ENCODE results near the gene EXOC3L2. TPM values are rescaled to one million over a fixed set of nuclear protein-coding genes. Genes with fewer than 3 reads are reported as not detected.
A peak's percentile ranks its signal among the peaks of the same experiment; 100 is the strongest.

EXOC3L2 gene
- total RNA-seq, 2 experiments from 2014 or later: not detected

DNA sequence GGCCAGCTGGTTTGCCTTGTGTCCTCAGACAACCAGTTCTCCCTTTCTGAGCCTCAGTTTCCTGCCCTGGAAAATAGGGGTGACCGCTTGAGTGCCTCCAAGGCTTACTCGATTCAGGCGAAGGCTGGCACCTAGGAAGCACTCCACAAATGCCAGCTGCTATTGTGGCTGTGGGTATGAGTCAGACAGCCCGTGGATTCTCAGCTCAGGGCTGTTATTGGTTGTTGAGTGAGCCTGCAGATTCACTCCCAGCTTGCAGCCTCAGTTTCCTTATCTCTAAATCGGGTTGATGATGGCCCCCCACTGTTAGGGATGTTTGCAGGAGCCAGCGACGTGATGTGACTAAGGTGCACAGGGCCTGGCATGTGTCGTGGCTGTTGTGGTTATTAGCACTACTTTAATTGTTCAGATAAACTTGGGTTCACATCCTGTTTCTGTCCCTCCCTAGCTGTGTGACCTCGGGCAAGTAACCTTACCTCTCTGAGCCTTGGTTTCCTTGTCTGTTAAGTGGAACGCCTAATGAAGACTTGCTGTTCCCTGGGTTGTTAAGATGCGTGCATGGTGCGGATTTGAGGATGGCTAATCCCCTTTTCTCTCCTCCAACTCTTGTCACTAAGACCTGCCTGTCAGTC lies 8.3 kb upstream of the EXOC3L2 start:
- ChIA-PET CTCF (no interaction called here), POLR2A (no interaction called here)
- Mint-ChIP-seq H3K27me3 (ENCODE audit: low read depth) (peaks cover 2% of the 10 kb centered on the region), H3K4me3 (peak overlapping the region; percentile 81), H3K27ac (peak overlapping the region; percentile 47), H3K9me3 (ENCODE audit: insufficient read depth) (no peaks in the 10 kb centered on the region), H3K36me3 (ENCODE audit: low read depth) (no peaks in the 10 kb centered on the region), H3K4me1 (ENCODE audit: low read depth) (peaks cover 39% of the 10 kb centered on the region)
- ATAC-seq (no peak), DNase-seq (no peak)

DNA sequence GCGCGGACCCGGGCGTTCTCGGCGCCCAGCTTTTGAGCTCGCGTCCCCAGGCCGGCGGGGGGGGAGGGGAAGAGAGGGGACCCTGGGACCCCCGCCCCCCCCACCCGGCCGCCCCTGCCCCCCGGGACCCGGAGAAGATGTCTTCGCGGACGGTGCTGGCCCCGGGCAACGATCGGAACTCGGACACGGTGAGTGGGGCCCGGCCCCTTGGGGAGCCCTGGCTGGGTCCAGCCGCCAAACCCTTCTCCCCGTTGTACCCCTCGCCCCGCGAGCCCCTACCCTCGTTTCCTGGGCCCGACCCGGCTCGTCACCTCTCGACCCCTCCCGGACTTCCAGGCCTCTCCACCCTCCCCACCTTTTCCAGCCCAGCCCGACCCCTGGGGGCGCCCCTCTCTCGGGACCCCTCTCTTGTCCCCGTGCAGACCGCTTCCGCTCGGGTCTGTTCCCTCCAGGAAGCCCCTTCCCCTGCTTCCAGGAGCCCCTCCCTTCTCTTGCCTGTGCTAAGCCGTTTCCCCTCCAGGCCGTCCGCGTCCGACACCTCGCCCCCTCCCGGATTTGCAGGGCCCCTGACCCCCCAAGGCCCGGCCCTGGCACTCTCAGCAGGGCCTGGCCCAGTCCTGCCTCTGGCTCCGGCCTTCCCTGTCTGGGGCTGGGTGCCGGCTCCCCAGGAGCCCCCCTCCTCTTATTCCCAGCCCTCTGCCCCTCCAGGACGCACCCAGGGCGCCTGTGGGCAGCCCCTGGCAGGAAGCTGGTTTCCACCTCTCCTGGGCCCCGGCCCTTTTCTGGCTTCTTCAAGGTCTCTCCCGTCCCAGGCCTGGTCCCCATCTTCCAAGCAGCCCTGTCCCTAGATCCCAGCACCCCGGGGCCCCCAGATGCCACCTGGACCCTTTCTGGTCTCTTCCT lies 6.5 kb upstream of the EXOC3L2 start:
- peak; percentile 40 for ATAC-seq
- CTCF ChIA-PET: interaction anchor here (0.7 kb wide), 1 partner anchor 188 kb away, joined by 3 read pairs; no protein-coding TSS in a partner anchor
- H3K9me3 Mint-ChIP-seq (ENCODE audit: insufficient read depth): no peaks in the 10 kb centered on the region

DNA sequence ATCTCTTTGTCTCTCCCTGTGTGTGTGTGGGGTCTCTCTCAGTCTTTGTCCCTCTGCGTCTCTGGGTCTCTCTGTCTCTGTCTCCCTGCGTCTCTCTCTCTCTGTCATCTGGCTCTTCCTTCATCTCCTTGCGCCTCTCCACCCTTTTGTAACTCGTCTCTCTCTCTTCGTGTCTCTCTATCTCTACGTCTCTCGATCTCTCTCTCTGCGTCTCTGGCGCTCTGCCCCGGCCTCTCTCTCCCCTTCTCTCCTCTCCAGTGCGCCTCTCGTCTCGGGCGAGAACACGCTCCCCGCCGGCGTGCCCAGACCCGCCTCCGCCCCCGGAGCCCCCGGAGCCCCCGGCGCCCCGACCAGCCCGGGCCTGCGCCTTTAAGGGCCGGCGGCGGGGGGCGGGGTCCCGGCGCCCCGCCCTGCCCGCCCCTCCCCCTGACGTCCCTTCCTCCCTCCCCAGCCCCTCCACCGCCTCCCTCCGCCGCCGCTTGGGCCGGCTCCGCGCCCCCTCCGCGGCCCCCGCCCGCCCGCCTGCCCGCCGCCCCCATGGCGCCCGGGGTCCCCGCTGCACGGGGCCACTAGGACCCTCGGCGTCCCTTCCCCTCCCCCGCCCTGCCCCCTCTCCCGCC lies 5.7 kb upstream of the EXOC3L2 start, which contains the start of gene MARK4:
MARK4 (plus strand) TSS at position 440 of the 620 bp plus-strand sequence. CDS start 318 bp downstream, outside the sequence.
- Mint-ChIP-seq H3K4me1 (ENCODE audit: low read depth) (peaks cover 41% of the 10 kb centered on the region), H3K9me3 (ENCODE audit: insufficient read depth) (no peaks in the 10 kb centered on the region), H3K4me3 (peak within 1 kb of the TSS; percentile 81), H3K27ac (peak within 1 kb of the TSS; percentile 80), H3K36me3 (ENCODE audit: low read depth) (no peaks in the 10 kb centered on the region), H3K27me3 (ENCODE audit: low read depth) (peaks cover 2% of the 10 kb centered on the region)
- POLR2A ChIA-PET: no interaction called here
- peak; percentile 64 for DNase-seq
- CTCF ChIA-PET: no interaction called here
- peak; percentile 71 for ATAC-seq

More for the DNA sequence above, 6.5 kb upstream of the EXOC3L2 start:
- peak overlapping the region; percentile 81 for H3K4me3 Mint-ChIP-seq
- DNase-seq: peak; percentile 30
- no peaks in the 10 kb centered on the region for H3K36me3 Mint-ChIP-seq (ENCODE audit: low read depth)
- H3K27me3 Mint-ChIP-seq (ENCODE audit: low read depth): peaks cover 2% of the 10 kb centered on the region
- peak overlapping the region; percentile 75 for H3K27ac Mint-ChIP-seq
- POLR2A ChIA-PET: no interaction called here
- H3K4me1 Mint-ChIP-seq (ENCODE audit: low read depth): peaks cover 41% of the 10 kb centered on the region

DNA sequence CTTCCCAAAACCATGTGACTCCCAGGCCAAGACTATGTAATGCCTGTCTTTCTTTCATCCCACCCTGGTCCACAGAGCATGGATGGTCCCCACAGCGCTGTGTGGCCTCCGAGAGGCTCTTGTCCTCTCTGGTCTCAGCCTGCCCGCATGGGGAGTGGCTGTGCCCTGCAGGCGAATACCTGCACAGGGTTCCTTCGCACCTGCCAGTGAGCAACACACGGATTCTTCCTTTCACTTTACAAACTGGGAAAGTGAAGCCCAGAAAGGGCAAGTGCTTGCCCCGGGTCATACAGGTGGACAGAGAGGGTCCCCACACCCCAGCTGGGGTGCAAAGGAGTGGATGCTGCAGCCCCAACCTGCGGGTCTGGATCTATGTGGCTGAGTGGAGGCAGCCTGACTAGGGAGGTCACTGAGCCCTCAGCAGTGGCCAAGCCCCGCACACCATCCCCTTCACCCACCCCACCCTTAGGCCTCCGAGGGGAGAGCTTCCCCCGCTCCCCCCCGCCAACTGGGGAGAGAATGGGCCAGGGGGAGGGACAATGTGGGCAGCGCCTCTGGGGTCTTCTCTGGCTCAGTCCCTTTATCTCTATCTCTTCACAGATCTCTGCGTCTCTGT lies 5.1 kb upstream of the EXOC3L2 start:
- POLR2A ChIA-PET: no interaction called here
- Mint-ChIP-seq H3K27ac (peak overlapping the region; percentile 80), H3K4me1 (ENCODE audit: low read depth) (peaks cover 41% of the 10 kb centered on the region), H3K4me3 (peak overlapping the region; percentile 77), H3K27me3 (ENCODE audit: low read depth) (peaks cover 2% of the 10 kb centered on the region), H3K36me3 (ENCODE audit: low read depth) (no peaks in the 10 kb centered on the region), H3K9me3 (ENCODE audit: insufficient read depth) (no peaks in the 10 kb centered on the region)
- ATAC-seq: no peak
- no peak for DNase-seq
- CTCF ChIA-PET: interaction anchor here (0.9 to 1.7 kb wide), 4 partner anchors 36 to 88 kb away, joined by 3 to 6 read pairs (median 4); partner anchors contain the start of genes BLOC1S3 and TRAPPC6A

DNA sequence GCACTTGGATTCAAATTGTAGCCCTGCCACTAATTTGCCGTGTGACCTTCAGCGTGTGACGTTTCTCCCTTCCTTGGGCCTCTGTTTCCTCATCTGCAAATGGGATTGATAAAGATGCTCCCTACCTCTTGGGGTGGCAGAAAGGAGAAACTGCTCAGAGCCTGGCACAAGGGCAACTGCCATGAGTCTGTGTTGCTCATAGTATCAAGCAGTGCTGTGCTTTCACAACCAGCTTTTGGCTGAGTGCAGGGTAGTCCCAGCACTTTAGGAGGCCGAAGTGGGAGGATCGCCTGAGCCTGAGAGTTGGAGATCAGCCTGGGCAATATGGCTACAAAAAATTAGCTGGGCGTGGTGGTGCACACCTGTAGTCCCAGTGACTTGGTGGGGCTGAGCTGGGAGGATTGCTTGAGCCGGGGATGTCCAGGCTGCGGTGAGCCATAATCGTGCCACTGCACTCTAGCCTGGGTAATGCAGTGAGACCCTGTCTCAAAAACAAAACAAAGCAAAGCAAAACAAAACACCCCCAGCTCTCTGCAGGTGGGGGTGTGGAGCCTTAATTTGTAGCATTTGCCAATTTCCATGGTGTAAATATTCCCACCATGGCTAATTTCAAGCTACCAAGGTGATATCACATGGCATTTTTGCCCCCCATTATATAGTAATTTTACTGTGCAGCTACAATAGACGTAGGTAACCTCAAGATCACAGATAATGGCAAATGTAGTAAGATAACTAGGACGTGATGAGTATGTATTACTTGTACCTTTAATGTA lies 4.2 kb upstream of the EXOC3L2 start:
- no peak for ATAC-seq

DNA sequence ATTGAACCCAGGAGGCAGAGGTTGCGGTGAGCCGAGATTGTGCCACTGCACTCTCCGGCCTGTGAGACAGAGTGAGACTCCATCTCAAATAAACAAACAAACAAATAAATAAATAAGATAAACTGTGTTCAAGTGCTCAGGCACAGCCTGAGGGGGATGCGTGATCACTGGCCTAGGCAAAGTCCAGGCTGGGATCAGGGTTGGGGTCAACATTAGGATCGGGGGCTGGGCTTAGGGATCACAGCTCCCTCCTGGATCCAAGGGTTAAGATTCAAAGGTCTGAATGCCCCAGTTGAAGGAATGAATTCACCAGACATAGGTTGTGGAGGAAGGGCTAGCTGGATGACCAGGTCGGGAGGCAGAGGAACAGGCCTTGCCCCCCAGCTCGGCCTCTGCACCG lies 1.9 kb upstream of the EXOC3L2 start:
- DNase-seq (no peak), ATAC-seq (no peak)
- H3K36me3 Mint-ChIP-seq (ENCODE audit: low read depth): no peaks in the 10 kb centered on the region
- ChIA-PET POLR2A (no interaction called here), CTCF (interaction anchor here (0.8 to 1.6 kb wide), 3 partner anchors 47 to 154 kb away, joined by 3 to 4 read pairs (median 3); partner anchors contain the start of gene PPP1R37)
- H3K9me3 Mint-ChIP-seq (ENCODE audit: insufficient read depth): no peaks in the 10 kb centered on the region
- H3K27ac Mint-ChIP-seq: no peak overlapping the region
- H3K4me3 Mint-ChIP-seq: no peak overlapping the region
- H3K4me1 Mint-ChIP-seq (ENCODE audit: low read depth): peaks cover 14% of the 10 kb centered on the region
- H3K27me3 Mint-ChIP-seq (ENCODE audit: low read depth): peaks cover 5% of the 10 kb centered on the region

More for the DNA sequence above, 4.2 kb upstream of the EXOC3L2 start:
- Mint-ChIP-seq H3K36me3 (ENCODE audit: low read depth) (no peaks in the 10 kb centered on the region), H3K27ac (no peak overlapping the region), H3K4me1 (ENCODE audit: low read depth) (peaks cover 36% of the 10 kb centered on the region), H3K27me3 (ENCODE audit: low read depth) (peaks cover 2% of the 10 kb centered on the region), H3K4me3 (peak overlapping the region; percentile 8), H3K9me3 (ENCODE audit: insufficient read depth) (no peaks in the 10 kb centered on the region)
- POLR2A ChIA-PET: no interaction called here
- no peak for DNase-seq
- CTCF ChIA-PET: interaction anchor here (0.9 to 1.7 kb wide), 10 partner anchors 11 to 210 kb away, joined by 3 to 6 read pairs (median 3); partner anchors contain the start of genes BLOC1S3, CLASRP and TRAPPC6A

DNA sequence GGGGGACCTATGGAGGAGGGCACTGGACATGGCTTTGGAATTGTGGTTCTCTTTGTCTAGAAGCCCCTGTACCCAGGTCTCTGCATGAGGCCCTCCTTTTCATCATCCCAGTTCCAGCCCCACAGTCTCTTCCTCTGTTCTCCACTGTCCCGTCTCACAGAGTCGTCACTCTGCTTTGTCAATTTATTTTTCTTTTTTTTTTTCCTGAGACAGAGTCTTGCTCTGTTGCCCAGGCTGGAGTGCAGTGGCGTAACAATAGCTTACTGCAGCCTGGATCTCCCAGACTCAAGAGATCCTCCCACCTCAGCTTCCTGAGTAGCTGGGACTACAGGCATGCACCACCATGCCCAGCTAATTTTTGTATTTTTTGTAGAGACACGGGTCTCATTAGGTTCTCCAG lies 619 bp upstream of the EXOC3L2 start:
- H3K27me3 Mint-ChIP-seq (ENCODE audit: low read depth): peaks cover 5% of the 10 kb centered on the region
- H3K36me3 Mint-ChIP-seq (ENCODE audit: low read depth): no peaks in the 10 kb centered on the region
- DNase-seq: no peak
- no peak for ATAC-seq
- H3K4me3 Mint-ChIP-seq: no peak overlapping the region
- no peaks in the 10 kb centered on the region for H3K9me3 Mint-ChIP-seq (ENCODE audit: insufficient read depth)
- H3K4me1 Mint-ChIP-seq (ENCODE audit: low read depth): peaks cover 13% of the 10 kb centered on the region
- no peak overlapping the region for H3K27ac Mint-ChIP-seq
- ChIA-PET POLR2A (no interaction called here), CTCF (interaction anchor here (1.6 kb wide), 1 partner anchor 153 kb away, joined by 3 read pairs; the partner anchor contains the start of gene PPP1R37)

DNA sequence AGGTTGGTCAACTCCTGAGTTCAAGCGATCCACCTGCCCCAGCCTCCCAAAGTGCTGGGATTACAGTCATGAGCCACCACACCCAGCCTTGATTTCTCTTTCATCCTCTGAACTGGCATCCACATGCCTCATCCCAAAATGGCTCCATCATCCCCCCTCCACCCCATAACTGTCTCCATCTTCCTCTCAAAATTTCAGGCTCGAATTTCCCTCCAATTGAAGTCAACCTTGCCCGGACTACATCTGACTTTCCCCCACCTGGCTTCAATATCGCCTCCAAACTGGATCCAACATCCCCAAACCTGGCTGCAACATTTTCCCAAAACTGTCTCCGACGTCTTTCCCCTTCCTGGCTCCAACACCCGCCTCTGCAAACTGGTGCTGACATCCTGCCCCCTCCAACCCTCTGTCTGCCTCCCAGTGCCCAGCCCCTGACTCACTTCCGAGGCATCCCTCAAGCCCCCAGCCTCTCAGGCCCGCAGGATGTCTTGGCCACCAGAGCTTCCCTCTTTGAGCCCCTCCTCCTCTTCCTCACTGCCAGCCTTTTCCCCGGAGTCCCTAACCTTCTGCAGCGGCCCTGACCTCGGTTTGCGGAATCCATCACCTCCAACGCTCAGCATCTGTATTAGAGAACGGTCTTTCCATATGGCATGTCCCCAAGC lies 943 bp downstream of the EXOC3L2 start:
- DNase-seq (no peak), ATAC-seq (no peak)
- CTCF ChIA-PET: no interaction called here
- H3K27ac Mint-ChIP-seq: no peak overlapping the region
- POLR2A ChIA-PET: no interaction called here
- no peak overlapping the region for H3K4me3 Mint-ChIP-seq
- H3K9me3 Mint-ChIP-seq (ENCODE audit: insufficient read depth): no peaks in the 10 kb centered on the region
- peaks cover 3% of the 10 kb centered on the region for H3K27me3 Mint-ChIP-seq (ENCODE audit: low read depth)
- H3K36me3 Mint-ChIP-seq (ENCODE audit: low read depth): no peaks in the 10 kb centered on the region
- H3K4me1 Mint-ChIP-seq (ENCODE audit: low read depth): peaks cover 7% of the 10 kb centered on the region

DNA sequence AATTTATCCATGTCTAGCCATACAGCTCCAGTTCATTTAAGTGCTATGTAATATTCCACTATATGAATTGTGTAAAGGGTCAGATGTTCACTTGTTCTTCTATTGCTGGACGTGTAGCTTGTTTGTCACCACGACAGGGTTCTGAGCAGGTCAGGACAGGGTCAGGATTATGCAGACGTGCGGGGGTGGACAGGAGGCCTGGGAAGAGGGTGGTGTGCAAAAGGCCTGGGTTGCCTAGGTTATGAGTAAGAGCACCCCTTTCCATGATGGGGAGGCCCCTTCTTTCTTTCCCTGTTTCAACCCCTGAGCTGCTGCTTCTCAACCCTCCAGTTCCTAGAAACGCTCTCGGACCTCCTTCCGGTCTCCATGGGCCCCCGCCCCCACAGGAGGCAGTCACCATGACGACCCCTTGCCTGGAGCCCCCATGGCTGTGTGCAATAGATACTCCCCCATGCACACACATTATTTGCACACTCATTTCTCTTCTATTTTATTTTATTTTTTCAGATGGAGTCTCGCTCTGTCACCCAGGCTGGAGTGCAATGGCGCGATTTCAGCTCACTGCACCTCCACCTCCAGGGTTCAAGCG lies 2.0 kb downstream of the EXOC3L2 start:
- H3K36me3 Mint-ChIP-seq (ENCODE audit: low read depth): no peaks in the 10 kb centered on the region
- H3K27me3 Mint-ChIP-seq (ENCODE audit: low read depth): peaks cover 3% of the 10 kb centered on the region
- no peaks in the 10 kb centered on the region for H3K9me3 Mint-ChIP-seq (ENCODE audit: insufficient read depth)
- H3K27ac Mint-ChIP-seq: no peak overlapping the region
- ATAC-seq (no peak), DNase-seq (no peak)
- H3K4me1 Mint-ChIP-seq (ENCODE audit: low read depth): peaks cover 1% of the 10 kb centered on the region
- ChIA-PET POLR2A (interaction anchor here (0.6 kb wide), 1 partner anchor 338 kb away, joined by 3 read pairs; the partner anchor contains the start of gene APOE), CTCF (no interaction called here)
- H3K4me3 Mint-ChIP-seq: no peak overlapping the region

DNA sequence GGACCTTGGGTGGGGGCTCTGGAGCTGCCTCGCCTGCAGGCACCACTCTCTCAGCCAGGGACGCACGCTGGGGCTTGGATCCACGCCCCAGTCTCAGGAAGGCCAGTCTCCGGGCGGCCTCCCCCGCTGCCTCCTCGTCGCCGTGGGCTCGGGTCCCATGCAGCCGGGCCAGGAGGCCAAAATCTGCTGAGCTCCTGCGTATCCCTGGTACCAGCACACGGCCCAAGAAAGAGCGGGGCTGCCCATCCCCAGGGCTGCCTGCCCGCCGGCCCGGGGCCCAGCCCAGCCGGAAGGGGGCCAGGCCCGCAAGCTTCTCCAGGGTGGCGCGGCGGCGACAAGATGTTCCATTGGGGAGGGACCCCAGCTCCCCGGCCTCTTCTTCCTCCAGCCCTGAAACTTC lies 6.7 kb downstream of the EXOC3L2 start:
- Mint-ChIP-seq H3K27me3 (ENCODE audit: low read depth) (peaks cover 16% of the 10 kb centered on the region), H3K4me3 (no peak overlapping the region), H3K36me3 (ENCODE audit: low read depth) (no peaks in the 10 kb centered on the region), H3K9me3 (ENCODE audit: insufficient read depth) (no peaks in the 10 kb centered on the region), H3K4me1 (ENCODE audit: low read depth) (peaks cover 9% of the 10 kb centered on the region), H3K27ac (no peak overlapping the region)
- CTCF ChIA-PET: interaction anchor here (0.8 kb wide), 1 partner anchor 10 kb away, joined by 3 read pairs; no protein-coding TSS in a partner anchor
- POLR2A ChIA-PET: no interaction called here
- DNase-seq (no peak), ATAC-seq (no peak)

All from activated CD8-positive, alpha-beta T cell treated with anti-CD3 and anti-CD28 coated beads, Interleukin-2, amount 10 ng/mL, durations not matched to agents 7 days and 5 days (primary cell).